HK-2 (cell line): ENCODE data around the gene BATF.

Experiments
- DNase-seq: peaks from one replicate; pipeline ENCODE4 v3.0.0-alpha.2; 2018; ENCODE audit not compliant: unreplicated experiment

BATF gene

GRCh38 chr14:75559451-75560222, 37.4 kb downstream of the BATF start:
- DNase-seq: no peak

GRCh38 chr14:75561013-75561432, 38.8 kb downstream of the BATF start:
- DNase-seq: peak; percentile 69

GRCh38 chr14:75562089-75562488, 39.8 kb downstream of the BATF start:
- DNase-seq: no peak

- no peak for DNase-seq
These were observed 40.2 kb downstream of the BATF start for GRCh38 chr14:75562489-75562888.

- DNase-seq: no peak
These were observed 41.7 kb downstream of the BATF start for GRCh38 chr14:75563931-75564330.

- DNase-seq: no peak
These were observed 42.8 kb downstream of the BATF start for GRCh38 chr14:75565056-75565455.

- no peak for DNase-seq
These were observed 44.1 kb downstream of the BATF start for GRCh38 chr14:75566321-75566720.

- no peak for DNase-seq
These were observed 44.5 kb downstream of the BATF start for GRCh38 chr14:75566752-75567151.

GRCh38 chr14:75568140-75568539, 45.9 kb downstream of the BATF start:
- DNase-seq: no peak

- DNase-seq: no peak
These were observed 46.5 kb downstream of the BATF start for GRCh38 chr14:75568791-75569190.

- DNase-seq: no peak
These were observed 48.5 kb downstream of the BATF start for GRCh38 chr14:75570797-75571196.

GRCh38 chr14:75572104-75572503, 49.8 kb downstream of the BATF start:
- DNase-seq: no peak

GRCh38 chr14:75577090-75577489, 54.8 kb downstream of the BATF start:
- DNase-seq: no peak

GRCh38 chr14:75577729-75578101, 55.4 kb downstream of the BATF start:
- peak; percentile 78 for DNase-seq

GRCh38 chr14:75578102-75578785, 56.0 kb downstream of the BATF start, which contains the start of gene FLVCR2:
Gene FLVCR2, plus strand, starts transcription at chr14:75578620. Its CDS starts 353 bp downstream, at chr14:75578973.
- DNase-seq: peak; percentile 69

GRCh38 chr14:75578786-75579337, 56.6 kb downstream of the BATF start:
- DNase-seq: no peak

- peak; percentile 10 for DNase-seq
These were observed 57.1 kb downstream of the BATF start for GRCh38 chr14:75579338-75579864.

GRCh38 chr14:75579882-75580281, 57.6 kb downstream of the BATF start:
- no peak for DNase-seq

GRCh38 chr14:75587388-75587787, 65.1 kb downstream of the BATF start:
- DNase-seq: no peak

- no peak for DNase-seq
These were observed 67.7 kb downstream of the BATF start for GRCh38 chr14:75589931-75590330.

GRCh38 chr14:75591331-75591946, 69.2 kb downstream of the BATF start:
- DNase-seq: no peak

- no peak for DNase-seq
These were observed 69.8 kb downstream of the BATF start for GRCh38 chr14:75591987-75592575.
